Small intestine (tissue), 7 donors: ENCODE measurements around the gene FAM136A. TPM values are rescaled to one million over a fixed set of nuclear protein-coding genes. Genes with fewer than 3 reads are reported as not detected.

Source experiments
- DNase-seq, 2 donors: peaks; one replicate each; pipeline versions ENCODE4 v3.0.0 to v3.0.0-alpha.2; 2013
- FAIRE-seq: peaks from 2 replicates; lab custom pipeline; 2012; peaks lifted over from hg19 to GRCh38; lab: Jason Lieb, UNC
- H3K27ac ChIP-seq, 3 donors: one replicate each; pipeline ENCODE4 v1.5.1; 2013; ENCODE audit warnings: low read length in 2 of 3, mild to moderate bottlenecking in 2 of 3, control low read depth in 1 of 3, inconsistent platforms in 1 of 3, low read depth in 1 of 3, moderate library complexity in 1 of 3
- H3K27me3 ChIP-seq, 3 donors: one replicate each; pipeline ENCODE4 v1.6.1; 2013; ENCODE audit warnings: low read length in 3 of 3, inconsistent platforms in 1 of 3; ENCODE audit not compliant: control insufficient read depth in 3 of 3, insufficient read depth in 3 of 3
- H3K36me3 ChIP-seq, 3 donors: one replicate each; pipeline ENCODE4 v1.6.1; 2013; ENCODE audit warnings: low read length in 3 of 3, inconsistent platforms in 1 of 3, low read depth in 1 of 3, mild to moderate bottlenecking in 1 of 3, moderate library complexity in 1 of 3; ENCODE audit not compliant: control insufficient read depth in 3 of 3, insufficient read depth in 2 of 3
- H3K4me1 ChIP-seq, 3 donors: one replicate each; pipeline ENCODE4 v1.6.1; 2013; ENCODE audit warnings: low read length in 2 of 3, inconsistent platforms in 1 of 3, low read depth in 1 of 3, mild to moderate bottlenecking in 1 of 3, moderate library complexity in 1 of 3; ENCODE audit not compliant: control insufficient read depth in 3 of 3, insufficient read depth in 2 of 3
- H3K4me3 ChIP-seq, 3 donors: one replicate each; pipeline ENCODE4 v1.5.1; 2013; ENCODE audit warnings: low read length in 3 of 3, control low read depth in 1 of 3, inconsistent platforms in 1 of 3, low read depth in 1 of 3, mild to moderate bottlenecking in 1 of 3, moderate library complexity in 1 of 3
- H3K9me3 ChIP-seq, 2 donors: one replicate each; pipeline ENCODE4 v1.6.1; 2013; ENCODE audit warnings: low read depth in 1 of 2, low read length in 1 of 2; ENCODE audit not compliant: control insufficient read depth in 2 of 2, insufficient read depth in 1 of 2
- WGBS, 3 donors: extraction: QIAGEN DNeasy Blood & Tissue Kit; methylation state at CpG; one replicate each; pipeline ENCODE4 v1.1.7; 2013; 5-methylcytosine and 5-hydroxymethylcytosine counted together
- polyA plus RNA-seq, 4 donors: library from polyadenylated mRNA; stranded (reverse) in 3 of 4; unstranded in 1 of 4; fragments of 200-250 nt in 3 of 4; fragments of 120-200 nt in 1 of 4; gene quantifications; one replicate each; pipeline versions ENCODE4 v1.2.1 to v1.2.3, GENCODE V29; 2013
- donor health status: healthy with polysubstance abuse.
- donor health status: control.
- donor health status: control.
- donor health status: Bipolar disorder and iron deficiency.
- donor health status: healthy.

Gene FAM136A
- polyA plus RNA-seq, 4 donors = 58.0 to 70.9 (median 59.7) TPM

- no peaks in the 10 kb centered on the region for H3K27me3 ChIP-seq
- no peaks in the 10 kb centered on the region for H3K9me3 ChIP-seq
- H3K4me3 ChIP-seq = no peak overlapping the region
- no peak overlapping the region for H3K27ac ChIP-seq
- FAIRE-seq (no peak), DNase-seq (no peak)
- no peaks in the 10 kb centered on the region for H3K4me1 ChIP-seq
- no peaks in the 10 kb centered on the region for H3K36me3 ChIP-seq
- 82 to 89% (median 83%) methylated on average over 4 of the region's 4 CpGs for WGBS, 3 donors
Measured at GRCh38 chr2:70336552-70336951, 34.7 kb upstream of the FAM136A start.

DNA sequence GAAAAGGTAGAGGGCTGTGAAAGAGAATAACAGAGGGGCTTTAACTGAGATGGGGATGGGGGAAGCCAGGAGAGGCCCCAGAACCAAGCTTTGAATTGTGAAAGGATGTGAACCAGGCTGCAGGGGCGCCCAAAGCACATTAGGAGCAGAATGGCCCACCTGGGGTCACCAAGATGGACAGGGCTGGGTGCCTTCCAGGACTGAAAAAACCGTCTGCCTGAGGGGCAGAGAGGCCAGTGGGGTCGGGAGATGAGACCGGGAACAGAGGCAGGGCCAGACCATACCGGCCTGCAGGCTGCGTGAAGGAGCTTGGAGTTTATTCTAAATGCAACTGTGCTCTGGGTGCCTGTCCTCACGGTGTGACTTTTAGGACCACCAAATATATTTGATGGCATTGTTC is 29.1 kb upstream of the FAM136A start:
- Histone ChIP-seq H3K4me1 (peaks cover 0 to 7% (median 0%) of the 10 kb centered on the region in 3 donors), H3K9me3 (peaks cover 0 to 6% of the 10 kb centered on the region in 2 donors), H3K36me3 (no peaks in the 10 kb centered on the region), H3K4me3 (no peak overlapping the region), H3K27ac (no peak overlapping the region), H3K27me3 (no peaks in the 10 kb centered on the region)
- DNase-seq (no peak), FAIRE-seq (no peak)
- 79 to 89% (median 83%) methylated on average over 6 to 7 of the region's 7 CpGs for WGBS, 3 donors

GRCh38 chr2:70330476-70330875 is 28.6 kb upstream of the FAM136A start:
- WGBS, 3 donors = 72 to 82% (median 81%) methylated on average over 3 of the region's 3 CpGs
- no peak for FAIRE-seq

GRCh38 chr2:70328921-70329561 is 27.2 kb upstream of the FAM136A start:
- H3K27me3 ChIP-seq = no peaks in the 10 kb centered on the region
- no peak for FAIRE-seq
- 17 to 58% (median 40%) methylated on average over 6 of the region's 6 CpGs for WGBS, 3 donors

More at GRCh38 chr2:70330476-70330875, 28.6 kb upstream of the FAM136A start:
- H3K27ac ChIP-seq = peak overlapping the region in 1 of 3 donors; percentile 82
- peaks cover 0 to 7% (median 0%) of the 10 kb centered on the region in 3 donors for H3K4me1 ChIP-seq
- H3K9me3 ChIP-seq = peaks cover 0 to 6% of the 10 kb centered on the region in 2 donors
- no peak for DNase-seq
- H3K36me3 ChIP-seq = no peaks in the 10 kb centered on the region
- no peaks in the 10 kb centered on the region for H3K27me3 ChIP-seq
- no peak overlapping the region for H3K4me3 ChIP-seq

DNA sequence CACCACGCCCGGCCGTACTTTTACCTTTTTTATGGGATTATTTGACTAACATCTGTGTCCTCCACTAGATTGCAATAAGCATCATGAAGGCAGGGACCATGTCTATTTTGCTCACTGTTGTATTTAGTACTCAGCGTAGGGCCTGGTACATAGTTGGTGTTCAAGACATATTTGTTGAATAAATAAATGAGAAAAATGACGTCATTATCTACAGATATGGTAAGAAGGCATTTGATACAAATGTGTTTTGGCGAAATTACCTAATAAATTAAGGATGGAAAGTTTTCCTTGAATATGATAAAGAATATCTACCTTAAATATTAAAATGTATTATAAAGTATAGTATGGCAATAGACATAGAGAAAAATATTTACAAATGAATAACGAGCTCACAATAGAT is 24.0 kb upstream of the FAM136A start:
- Histone ChIP-seq H3K36me3 (no peaks in the 10 kb centered on the region), H3K27ac (no peak overlapping the region), H3K4me3 (no peak overlapping the region), H3K27me3 (peaks cover 0 to 3% (median 0%) of the 10 kb centered on the region in 3 donors), H3K9me3 (peaks cover 0 to 6% of the 10 kb centered on the region in 2 donors), H3K4me1 (peaks cover 0 to 7% (median 0%) of the 10 kb centered on the region in 3 donors)
- 87 to 94% (median 89%) methylated on average over 7 of the region's 7 CpGs for WGBS, 3 donors
- FAIRE-seq (no peak), DNase-seq (no peak)

More at GRCh38 chr2:70328921-70329561, 27.2 kb upstream of the FAM136A start:
- peak; percentile 90 to 98 for DNase-seq
- Histone ChIP-seq H3K27ac (peak overlapping the region; percentile 81 to 87 (median 82)), H3K4me3 (no peak overlapping the region), H3K36me3 (no peaks in the 10 kb centered on the region), H3K9me3 (peaks cover 0 to 6% of the 10 kb centered on the region in 2 donors), H3K4me1 (peaks cover 0 to 7% (median 0%) of the 10 kb centered on the region in 3 donors)

DNA sequence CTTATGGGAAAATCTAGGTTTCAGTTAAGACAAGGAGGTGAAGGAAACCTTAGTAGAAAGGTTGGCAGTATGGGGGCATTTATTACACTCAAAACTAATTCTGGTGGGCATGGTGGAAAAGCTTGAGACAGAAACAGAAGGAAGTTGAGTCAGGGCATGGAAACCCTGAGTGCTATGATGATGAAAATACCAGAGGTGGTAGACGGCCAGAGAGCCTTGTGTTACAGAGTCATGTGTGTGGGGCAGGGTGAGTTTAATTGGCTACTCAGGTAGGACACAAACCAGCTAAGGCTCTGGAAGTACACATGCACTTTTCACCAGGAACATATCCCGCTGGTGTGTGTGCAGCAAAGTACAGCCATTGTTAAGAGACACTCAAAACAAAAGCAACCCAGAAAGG is 20.7 kb upstream of the FAM136A start:
- Histone ChIP-seq H3K27ac (no peak overlapping the region), H3K9me3 (no peaks in the 10 kb centered on the region), H3K4me1 (no peaks in the 10 kb centered on the region), H3K36me3 (no peaks in the 10 kb centered on the region), H3K27me3 (peaks cover 0 to 3% (median 3%) of the 10 kb centered on the region in 3 donors), H3K4me3 (no peak overlapping the region)
- WGBS, 3 donors = 70 to 89% (median 71%) methylated on average over 2 of the region's 2 CpGs
- FAIRE-seq = no peak
- DNase-seq = no peak

DNA sequence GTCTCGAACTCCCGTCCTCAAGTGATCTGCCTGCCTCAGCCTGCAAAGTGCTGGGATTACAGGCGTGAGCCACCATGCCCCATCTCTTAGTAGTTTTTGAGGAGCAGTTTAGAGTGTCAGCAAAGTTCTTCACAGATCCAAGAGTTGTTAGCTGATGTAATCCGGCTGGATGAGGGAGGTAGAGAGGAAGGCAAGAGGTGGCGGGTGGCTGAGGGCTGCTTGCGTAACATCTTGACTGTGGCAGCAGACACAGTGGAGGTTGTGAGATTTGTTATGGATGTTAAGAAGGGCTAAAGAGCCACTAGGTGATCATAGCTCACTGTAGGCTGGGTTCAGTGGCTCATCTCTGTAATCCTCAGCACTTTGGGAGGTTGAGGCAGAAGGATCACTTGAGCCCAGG is 19.5 kb upstream of the FAM136A start:
- Histone ChIP-seq H3K4me3 (no peak overlapping the region), H3K36me3 (no peaks in the 10 kb centered on the region), H3K27ac (no peak overlapping the region), H3K4me1 (no peaks in the 10 kb centered on the region), H3K9me3 (no peaks in the 10 kb centered on the region), H3K27me3 (peaks cover 0 to 3% (median 3%) of the 10 kb centered on the region in 3 donors)
- 85 to 95% (median 88%) methylated on average over 6 of the region's 6 CpGs for WGBS, 3 donors
- no peak for FAIRE-seq
- no peak for DNase-seq

DNA sequence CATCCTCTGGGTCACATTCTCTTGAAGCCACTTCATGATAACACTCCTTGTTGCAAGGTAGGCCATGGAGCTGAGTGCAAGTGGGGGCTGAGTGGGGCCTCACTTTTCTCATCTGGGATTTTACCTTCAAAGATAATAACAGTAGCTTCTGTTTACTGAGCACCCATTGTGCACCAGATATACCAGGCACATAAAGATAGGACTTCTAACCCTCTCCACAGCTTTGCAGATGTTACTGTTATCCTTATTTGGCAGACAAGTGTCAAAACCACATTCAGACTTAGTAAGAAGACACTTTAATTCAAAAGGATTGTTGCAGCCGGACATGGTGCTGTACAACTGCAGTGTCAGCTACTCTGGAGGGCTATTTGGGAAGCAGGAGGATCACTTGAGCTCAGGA is 12.8 kb upstream of the FAM136A start:
- WGBS, 3 donors = 74 to 88% (median 81%) methylated on average over 1 of the region's 1 CpG
- H3K27me3 ChIP-seq = peaks cover 0 to 3% (median 0%) of the 10 kb centered on the region in 3 donors
- DNase-seq (no peak), FAIRE-seq (no peak)
- H3K9me3 ChIP-seq = no peaks in the 10 kb centered on the region
- no peak overlapping the region for H3K27ac ChIP-seq
- H3K4me1 ChIP-seq = no peaks in the 10 kb centered on the region
- H3K4me3 ChIP-seq = no peak overlapping the region
- no peaks in the 10 kb centered on the region for H3K36me3 ChIP-seq
